K562 (cell line): ENCODE data around the gene ME3. TPM values are rescaled to one million over a fixed set of nuclear protein-coding genes. Genes with fewer than 3 reads are reported as not detected.

Experiments
- ATAC-seq: fragments of 200-7000 bp; cut with Tn5 transposase; 3 replicates; pipeline ENCODE4 v1.9.1; 2020; ENCODE audit warnings: moderate library complexity
- BruUV-seq: library from RNA; stranded (reverse); fragments of 400-500 nt; replicated peaks from 2 replicates; lab custom pipeline; 2021; lab: Mats Ljungman, UMichigan
- CTCF ChIA-PET: fragments of 300-600 bp; formaldehyde crosslinking; extraction: SDS; loops from one replicate; lab custom pipeline; 2021; ENCODE audit warnings: low intra/inter-chr PET ratio; lab: Yijun Ruan, JAX
- POLR2A ChIA-PET: fragments of 300-600, 350-650 bp; sonication (Branson Sonifier 250); formaldehyde crosslinking; extraction: SDS; loops from one replicate; lab custom pipeline; 2021; ENCODE audit warnings: antibody characterized with exemption, inconsistent platforms; lab: Yijun Ruan, JAX
- DNase-seq, 4 experiments: peaks; one replicate each; pipeline versions ENCODE4 v3.0.0 to v3.0.0-alpha.2; 2011 to 2018; ENCODE audit warnings: low spot score in 3 of 4, mixed read lengths in 3 of 4; ENCODE audit errors: extremely low read depth in 1 of 4
- FAIRE-seq: peaks from 2 replicates; lab custom pipeline; 2011; peaks lifted over from hg19 to GRCh38; lab: Jason Lieb, UNC
- H2AFZ ChIP-seq: 2 replicates; pipeline ENCODE4 v1.6.0; 2011; ENCODE audit warnings: low read depth, low read length, control low read depth, inconsistent platforms
- H3K27ac ChIP-seq: fragments of 200-600 bp; 3 replicates; pipeline ENCODE4 v1.8.0; 2011; ENCODE audit warnings: low read depth, mild to moderate bottlenecking, control low read depth, inconsistent platforms, low read length, moderate library complexity, mixed read lengths; ENCODE audit errors: extremely low read depth
- H3K27me3 ChIP-seq, 2 experiments: fragments of 300-600 bp in 1 of 2; 2 replicates in 1 of 2; 3 replicates in 1 of 2; pipeline versions ENCODE4 v1.6.0 to v1.8.0; 2011; ENCODE audit warnings: inconsistent platforms in 2 of 2, low read length in 2 of 2, mild to moderate bottlenecking in 1 of 2, mixed read lengths in 1 of 2, moderate library complexity in 1 of 2; ENCODE audit not compliant: control insufficient read depth in 2 of 2, insufficient read depth in 2 of 2
- H3K36me3 ChIP-seq: fragments of 300-600 bp; 3 replicates; pipeline ENCODE4 v1.8.0; 2011; ENCODE audit warnings: mild to moderate bottlenecking, low read length, inconsistent platforms; ENCODE audit not compliant: control insufficient read depth, insufficient read depth
- H3K4me1 ChIP-seq, 2 experiments: fragments of 200-600 bp in 1 of 2; replicated peaks in 1 of 2; 2 replicates in 1 of 2; 3 replicates in 1 of 2; pipeline versions ENCODE4 v1.5.1 to v1.8.0; 2011; ENCODE audit warnings: inconsistent platforms in 2 of 2, low read length in 2 of 2, mild to moderate bottlenecking in 1 of 2, mixed read lengths in 1 of 2, moderate library complexity in 1 of 2; ENCODE audit not compliant: control insufficient read depth in 2 of 2, insufficient read depth in 2 of 2
- H3K4me2 ChIP-seq: 2 replicates; pipeline ENCODE4 v1.6.1; 2011; ENCODE audit warnings: low read length, control low read depth, inconsistent platforms, mixed read lengths; ENCODE audit not compliant: insufficient read depth
- H3K4me3 ChIP-seq: fragments of 200-600 bp; sonication (generic), shearing (Covaris generic); 2 replicates; pipeline ENCODE4 v1.5.1; 2016; ENCODE audit warnings: control low read depth, inconsistent platforms
- H3K79me2 ChIP-seq: fragments of 200-600 bp; 3 replicates; pipeline ENCODE4 v1.8.0; 2011; ENCODE audit warnings: low read length, inconsistent platforms; ENCODE audit not compliant: control insufficient read depth, insufficient read depth
- H3K9ac ChIP-seq, 2 experiments: 2 replicates each; pipeline versions ENCODE4 v1.6.0 to v1.6.1; 2011; ENCODE audit warnings: low read depth in 2 of 2, low read length in 2 of 2, control low read depth in 1 of 2, inconsistent platforms in 1 of 2, mild to moderate bottlenecking in 1 of 2, mixed read lengths in 1 of 2; ENCODE audit not compliant: insufficient read depth in 1 of 2
- H3K9me1 ChIP-seq: one replicate; pipeline ENCODE4 v1.6.0; 2011; ENCODE audit warnings: inconsistent platforms, mild to moderate bottlenecking, low read length, moderate library complexity; ENCODE audit not compliant: control insufficient read depth, insufficient read depth
- H3K9me3 ChIP-seq: replicated peaks from 2 replicates; pipeline ENCODE4 v1.5.1; 2011; ENCODE audit warnings: low read depth, low read length, inconsistent platforms; ENCODE audit not compliant: control insufficient read depth, insufficient read depth
- H4K20me1 ChIP-seq: replicated peaks from 2 replicates; pipeline ENCODE4 v1.6.1; 2011; ENCODE audit warnings: low read length, inconsistent platforms, mixed read lengths; ENCODE audit not compliant: control insufficient read depth, insufficient read depth
- FOXK2 ChIP-seq, 2 experiments: fragments of 450-650 bp; IDR thresholded peaks in 1 of 2; conservative IDR thresholded peaks in 1 of 2; 2 replicates each; pipeline ENCODE4 v1.6.1; 2016; ENCODE audit warnings: low read depth in 2 of 2, mild to moderate bottlenecking in 1 of 2
- TCF3 ChIP-seq: sonication (generic); formaldehyde crosslinking; IDR thresholded peaks from 2 replicates; pipeline ENCODE4 v1.4.0; 2020; ENCODE audit warnings: mild to moderate bottlenecking, missing genetic modification reagents
- whole genome bisulfite sequencing: fragments of 100-300 bp; shearing (Covaris generic); methylation state at CpG from one replicate; pipeline ENCODE4 v1.1.6; 2016; ENCODE audit warnings: low coverage, mixed read lengths; ENCODE audit not compliant: insufficient coverage; ENCODE audit errors: missing lambda C conversion rate; 5-methylcytosine and 5-hydroxymethylcytosine counted together
- in situ Hi-C: fragments of 300-500 bp; cut with MboI; formaldehyde crosslinking; loops from 4 replicates; pipeline ENCODE4 v1.15.0; 2018; ENCODE audit warnings: inconsistent platforms, mixed read lengths
- intact Hi-C: fragments of 100-400 bp; cut with micrococcal nuclease; formaldehyde crosslinking; loops from 2 replicates; pipeline ENCODE4 v1.14.2; 2022
- polyA plus RNA-seq, 8 experiments: library from polyadenylated mRNA; depleted of rRNA in 4 of 8; stranded (reverse) in 5 of 8; unstranded in 3 of 8; fragments of >200 nt; fragmentation: Nextera tagmentation in 2 of 8; fragmentation: Illumina TruSeq in 1 of 8; extraction: Ambion mirVana in 2 of 8; extraction: Trizol in 1 of 8; gene quantifications; 2 replicates each; pipeline versions ENCODE4 v1.2.1 to v1.2.3, GENCODE V29; 2011 to 2014; ENCODE audit warnings: inconsistent platforms in 1 of 8, missing spikeins in 1 of 8
- total RNA-seq, 7 experiments: library from RNA; depleted of rRNA in 6 of 7; stranded (reverse); fragments of >200 nt in 6 of 7; fragmentation: Illumina TruSeq in 2 of 7; extraction: Trizol in 2 of 7; gene quantifications; 2 replicates each; pipeline versions ENCODE4 v1.2.1 to v1.2.3, GENCODE V29; 2011 to 2021; ENCODE audit warnings: low replicate concordance in 1 of 7
- TF ChIP-seq, protein P1 (sequence below): sonication (generic); formaldehyde crosslinking; IDR thresholded peaks from 2 replicates; pipeline ENCODE4 v1.9.0; 2022; ENCODE audit warnings: mild to moderate bottlenecking, missing genetic modification reagents
- TF ChIP-seq, protein P2 (sequence below), 2 experiments: fragments of 450-650 bp; formaldehyde crosslinking in 1 of 2; IDR thresholded peaks; 2 replicates each; pipeline versions ENCODE4 v1.4.0 to v1.6.1; 2014 to 2020; ENCODE audit warnings: mild to moderate bottlenecking in 2 of 2, borderline replicate concordance in 1 of 2, low read depth in 1 of 2

The ME3 gene
- total and polyA plus RNA-seq, 9 of the 15 experiments (the other 6 are each of a cell fraction or from before 2014, with no cell fraction given) = not detected

DNA sequence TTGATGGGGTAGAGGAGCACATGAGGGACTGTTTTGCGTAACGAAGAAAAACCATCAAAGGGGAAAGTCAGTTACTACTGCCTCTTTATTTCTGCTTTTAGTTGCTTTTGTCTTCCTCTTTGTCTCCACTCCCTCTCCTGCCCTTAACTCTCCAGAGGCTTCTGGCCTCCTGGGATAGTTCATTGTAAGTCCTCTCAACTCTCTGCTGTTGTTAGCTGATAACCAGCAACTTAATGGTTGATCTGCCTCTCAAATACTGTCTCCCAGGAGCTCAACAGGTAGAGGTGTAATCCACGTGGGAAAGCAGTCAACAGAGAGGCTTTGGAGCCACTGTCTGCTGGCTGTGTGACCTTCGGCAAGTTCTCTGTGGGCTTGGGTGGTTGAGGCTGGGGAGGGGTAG, 250.5 kb downstream of the ME3 start:
- no TSS peak for BruUV-seq
- Histone ChIP-seq H2AFZ (peak overlapping the region; percentile 35; the same call in 1 of the 2 replicates), H3K4me1 (peaks cover 0 to 12% of the 10 kb centered on the region in 2 experiments; a peak in 3 of 5 replicates), H3K36me3 (no peaks in the 10 kb centered on the region), H3K27me3 (peaks cover 0 to 8% of the 10 kb centered on the region in 2 experiments; a peak in 1 of 5 replicates), H3K79me2 (no peaks in the 10 kb centered on the region)
- intact Hi-C loops = no loop called here
- ChIA-PET CTCF (no interaction called here), POLR2A (interaction anchor here (0.7 kb wide), 1 partner anchor 383 kb away, joined by 3 read pairs; no protein-coding TSS in a partner anchor)
- ATAC-seq = no peak; the same call in 2 of the 3 replicates
- TF ChIP-seq TCF3 (CRISPR knock-in tag) = peak; percentile 32; the same call in 1 of the 2 replicates
- no peak for TF ChIP-seq FOXK2 (conservative IDR thresholded peaks at IDR 0.05 in 1 of 2, IDR thresholded peaks at IDR 0.05 in 1 of 2; ENCODE audit: low read depth in 2 of 2)
- TF ChIP-seq, all 486 proteins: peak for 1
- H3K27ac ChIP-seq = no peak overlapping the region
- DNase-seq (no peak), FAIRE-seq (no peak)
- no peak overlapping the region for H3K4me2 ChIP-seq
- in situ Hi-C loops = no loop called here
- H3K9me3 ChIP-seq = no peaks in the 10 kb centered on the region
- WGBS = 45% methylated on average over 4 of the region's 4 CpGs
- no peak overlapping the region for H3K9ac ChIP-seq
- H3K4me3 ChIP-seq = no peak overlapping the region
- H4K20me1 ChIP-seq = no peaks in the 10 kb centered on the region
- no peaks in the 10 kb centered on the region for H3K9me1 ChIP-seq

GRCh38 chr11:86418917-86419316, 253.5 kb downstream of the ME3 start:
- intact Hi-C loops = loop anchor here (2.0 to 5.0 kb wide), 4 partner anchors 58 to 822 kb away; no protein-coding TSS in a partner anchor
- FAIRE-seq (peak; percentile 44), DNase-seq (peak in 1 of 4 experiments; percentile 38), ATAC-seq (peak; percentile 84)
- Histone ChIP-seq H3K4me2 (no peak overlapping the region), H3K27me3 (peaks cover 0 to 8% of the 10 kb centered on the region in 2 experiments; a peak in 1 of 5 replicates), H3K9ac (no peak overlapping the region), H3K79me2 (no peaks in the 10 kb centered on the region), H3K27ac (no peak overlapping the region), H4K20me1 (no peaks in the 10 kb centered on the region), H3K4me3 (no peak overlapping the region), H3K9me3 (no peaks in the 10 kb centered on the region), H2AFZ (no peak overlapping the region), H3K36me3 (no peaks in the 10 kb centered on the region), H3K9me1 (no peaks in the 10 kb centered on the region), H3K4me1 (peaks cover 0 to 10% of the 10 kb centered on the region in 2 experiments; a peak in 3 of 5 replicates)
- in situ Hi-C loops = no loop called here
- no TSS peak for BruUV-seq
- POLR2A ChIA-PET = interaction anchor here (0.6 kb wide), 1 partner anchor 1269 kb away, joined by 4 read pairs; no protein-coding TSS in a partner anchor
- CTCF ChIA-PET = interaction anchor here (0.6 to 1.2 kb wide), 3 partner anchors 126 to 824 kb away, joined by 4 read pairs; no protein-coding TSS in a partner anchor
- WGBS = 0% methylated on average over 2 of the region's 2 CpGs
- TF ChIP-seq, protein P1, sequence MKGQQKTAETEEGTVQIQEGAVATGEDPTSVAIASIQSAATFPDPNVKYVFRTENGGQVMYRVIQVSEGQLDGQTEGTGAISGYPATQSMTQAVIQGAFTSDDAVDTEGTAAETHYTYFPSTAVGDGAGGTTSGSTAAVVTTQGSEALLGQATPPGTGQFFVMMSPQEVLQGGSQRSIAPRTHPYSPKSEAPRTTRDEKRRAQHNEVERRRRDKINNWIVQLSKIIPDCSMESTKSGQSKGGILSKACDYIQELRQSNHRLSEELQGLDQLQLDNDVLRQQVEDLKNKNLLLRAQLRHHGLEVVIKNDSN = no peak
- TF ChIP-seq, protein P2, sequence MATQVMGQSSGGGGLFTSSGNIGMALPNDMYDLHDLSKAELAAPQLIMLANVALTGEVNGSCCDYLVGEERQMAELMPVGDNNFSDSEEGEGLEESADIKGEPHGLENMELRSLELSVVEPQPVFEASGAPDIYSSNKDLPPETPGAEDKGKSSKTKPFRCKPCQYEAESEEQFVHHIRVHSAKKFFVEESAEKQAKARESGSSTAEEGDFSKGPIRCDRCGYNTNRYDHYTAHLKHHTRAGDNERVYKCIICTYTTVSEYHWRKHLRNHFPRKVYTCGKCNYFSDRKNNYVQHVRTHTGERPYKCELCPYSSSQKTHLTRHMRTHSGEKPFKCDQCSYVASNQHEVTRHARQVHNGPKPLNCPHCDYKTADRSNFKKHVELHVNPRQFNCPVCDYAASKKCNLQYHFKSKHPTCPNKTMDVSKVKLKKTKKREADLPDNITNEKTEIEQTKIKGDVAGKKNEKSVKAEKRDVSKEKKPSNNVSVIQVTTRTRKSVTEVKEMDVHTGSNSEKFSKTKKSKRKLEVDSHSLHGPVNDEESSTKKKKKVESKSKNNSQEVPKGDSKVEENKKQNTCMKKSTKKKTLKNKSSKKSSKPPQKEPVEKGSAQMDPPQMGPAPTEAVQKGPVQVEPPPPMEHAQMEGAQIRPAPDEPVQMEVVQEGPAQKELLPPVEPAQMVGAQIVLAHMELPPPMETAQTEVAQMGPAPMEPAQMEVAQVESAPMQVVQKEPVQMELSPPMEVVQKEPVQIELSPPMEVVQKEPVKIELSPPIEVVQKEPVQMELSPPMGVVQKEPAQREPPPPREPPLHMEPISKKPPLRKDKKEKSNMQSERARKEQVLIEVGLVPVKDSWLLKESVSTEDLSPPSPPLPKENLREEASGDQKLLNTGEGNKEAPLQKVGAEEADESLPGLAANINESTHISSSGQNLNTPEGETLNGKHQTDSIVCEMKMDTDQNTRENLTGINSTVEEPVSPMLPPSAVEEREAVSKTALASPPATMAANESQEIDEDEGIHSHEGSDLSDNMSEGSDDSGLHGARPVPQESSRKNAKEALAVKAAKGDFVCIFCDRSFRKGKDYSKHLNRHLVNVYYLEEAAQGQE (IDR thresholded peaks at IDR 0.05; ENCODE audit: borderline replicate concordance) = peak; percentile 55; the same call in 1 of the 2 replicates
- TF ChIP-seq, protein P2 (CRISPR knock-in tag; IDR thresholded peaks at IDR 0.05; ENCODE audit: low read depth) = no peak
